Bronchial epithelial cell (primary cell): ENCODE results near the gene MTF1. TPM values are rescaled to one million over a fixed set of nuclear protein-coding genes. Genes with fewer than 3 reads are reported as not detected.

ENCODE experiments used
- DNase-seq: peaks from one replicate; pipeline ENCODE4 v3.0.0-alpha.2; 2010; ENCODE audit warnings: low read depth
- FAIRE-seq: peaks from 2 replicates; lab custom pipeline; 2011; peaks lifted over from hg19 to GRCh38; lab: Jason Lieb, UNC
- H3K27me3 ChIP-seq: 2 replicates; pipeline ENCODE4 v1.5.1; 2011; ENCODE audit warnings: low read length; ENCODE audit not compliant: control insufficient read depth, insufficient read depth
- H3K36me3 ChIP-seq: 2 replicates; pipeline ENCODE4 v1.5.1; 2011; ENCODE audit warnings: low read length; ENCODE audit not compliant: control insufficient read depth, insufficient read depth
- H3K4me3 ChIP-seq: 2 replicates; pipeline ENCODE4 v1.5.1; 2011; ENCODE audit warnings: mild to moderate bottlenecking, low read depth, low read length, control low read depth
- CTCF ChIP-seq: IDR thresholded peaks from 2 replicates; pipeline ENCODE4 v1.5.1; 2011; ENCODE audit warnings: mild to moderate bottlenecking, moderate library complexity, low read length, control low read depth, inconsistent platforms; ENCODE audit not compliant: insufficient read depth, severe bottlenecking
- total RNA-seq: library from RNA; depleted of rRNA; stranded (reverse); fragments of >200 nt; gene quantifications from 2 replicates; pipeline ENCODE4 v1.2.1, GENCODE V29; 2014

The MTF1 gene
- total RNA-seq, 1 donor from 2014 or later, result 3.7 TPM

- no peak for FAIRE-seq
- peak; percentile 62 for DNase-seq
- TF ChIP-seq CTCF, result peak; percentile 93
- Histone ChIP-seq H3K4me3 (no peak overlapping the region), H3K36me3 (peaks cover 21% of the 10 kb centered on the region), H3K27me3 (no peaks in the 10 kb centered on the region)
Measured at GRCh38 chr1:37811027-37811655, 48.3 kb downstream of the MTF1 start.

GRCh38 chr1:37809942-37810341, 49.5 kb downstream of the MTF1 start:
- TF ChIP-seq CTCF, result no peak
- peaks cover 22% of the 10 kb centered on the region for H3K36me3 ChIP-seq
- FAIRE-seq, result no peak

GRCh38 chr1:37808369-37809319, 50.7 kb downstream of the MTF1 start:
- FAIRE-seq (no peak), DNase-seq (peak; percentile 46)
- TF ChIP-seq CTCF, result no peak
- Histone ChIP-seq H3K36me3 (peaks cover 23% of the 10 kb centered on the region), H3K27me3 (no peaks in the 10 kb centered on the region), H3K4me3 (peak overlapping the region; percentile 73)

More at GRCh38 chr1:37809942-37810341, 49.5 kb downstream of the MTF1 start:
- Histone ChIP-seq H3K27me3 (no peaks in the 10 kb centered on the region), H3K4me3 (no peak overlapping the region)
- DNase-seq, result no peak

GRCh38 chr1:37807555-37808368, 51.6 kb downstream of the MTF1 start, which contains the start of the genes C1orf122 and YRDC:
Gene C1orf122 (plus strand): TSS chr1:37807790. CDS start chr1:37808405, 615 bp downstream.
Gene YRDC (minus strand): TSS chr1:37808208. CDS start chr1:37808180, 28 bp downstream.
- peak; percentile 8 for TF ChIP-seq CTCF
- Histone ChIP-seq H3K27me3 (no peaks in the 10 kb centered on the region), H3K4me3 (peak within 1 kb of the TSS; percentile 73), H3K36me3 (peaks cover 22% of the 10 kb centered on the region)
- DNase-seq, result peak; percentile 84
- no peak for FAIRE-seq

- no peaks in the 10 kb centered on the region for H3K27me3 ChIP-seq
- DNase-seq (peak; percentile 6), FAIRE-seq (no peak)
- peak overlapping the region; percentile 73 for H3K4me3 ChIP-seq
- peaks cover 22% of the 10 kb centered on the region for H3K36me3 ChIP-seq
- TF ChIP-seq CTCF, result no peak
Measured at GRCh38 chr1:37807220-37807554, 52.2 kb downstream of the MTF1 start.
